SU-DHL-6 (cell line): ENCODE measurements around the gene KIF16B.

Experiments used
- CTCF ChIP-seq: fragments of 200-600 bp; sonication (generic); IDR thresholded peaks from one replicate; pipeline ENCODE4 v1.5.1; 2017; ENCODE audit warnings: antibody characterized with exemption, mild to moderate bottlenecking, low read length, moderate library complexity; ENCODE audit not compliant: insufficient read depth, poor library complexity, severe bottlenecking
- EZH2phosphoT487 ChIP-seq: fragments of 200-600 bp; sonication (generic), shearing (Covaris generic); conservative IDR thresholded peaks from 2 replicates; pipeline ENCODE4 v1.6.1; 2018; ENCODE audit warnings: mild to moderate bottlenecking, antibody characterized with exemption, low read length, moderate library complexity, mixed read lengths

DNA sequence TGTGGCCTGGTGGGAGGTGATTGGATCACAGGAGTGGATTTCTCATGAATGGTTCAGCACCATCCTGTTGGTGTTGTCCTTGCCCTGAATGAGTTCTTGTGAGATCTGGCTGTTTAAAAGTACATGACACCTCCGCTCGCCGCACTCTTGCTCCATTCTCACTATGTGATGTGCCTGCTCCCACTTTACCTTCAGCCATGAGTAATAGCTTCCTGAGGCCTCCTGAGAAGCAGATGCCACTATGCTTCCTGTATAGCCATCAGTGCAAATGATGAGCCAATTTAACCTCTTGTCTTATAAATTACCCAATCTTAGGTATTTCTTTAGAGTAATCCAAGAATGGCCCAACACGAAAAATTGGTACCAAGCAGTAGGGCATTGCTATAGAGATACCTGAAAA, 34.5 kb downstream of the KIF16B start:
- no peak for TF ChIP-seq CTCF
- TF ChIP-seq EZH2phosphoT487 = no peak
